ENCODE results near the gene CAMK2N1. TPM values are rescaled to one million over a fixed set of nuclear protein-coding genes. Genes with fewer than 3 reads are reported as not detected.
"Not testable (repeated sequence)": the region's sequence is repeated elsewhere in the genome, so short reads cannot be mapped to it uniquely, and the experiment has no call there.

CAMK2N1 gene
- total and polyA plus RNA-seq, 8 donors, result 3.4 to 40.7 (median 6.6) TPM

DNA sequence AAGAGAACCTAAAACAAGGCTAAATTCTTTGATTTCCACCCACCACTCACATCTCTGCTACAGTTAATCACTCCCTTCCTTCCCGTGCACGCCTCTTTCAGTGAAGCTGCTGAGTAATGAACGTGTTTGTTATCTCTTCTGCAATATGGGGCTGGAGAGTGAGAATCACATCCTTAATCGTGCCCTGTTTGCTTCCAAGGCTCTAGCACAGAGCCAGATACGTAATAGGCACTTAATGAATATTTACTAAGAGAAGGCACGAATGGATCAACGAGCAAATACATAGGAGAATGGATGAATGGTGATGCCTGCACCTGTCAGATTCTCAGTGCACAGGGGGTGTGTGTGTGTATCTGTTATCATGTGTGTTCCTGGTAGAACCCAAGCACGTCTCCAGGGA, 44.3 kb upstream of the CAMK2N1 start:
- Histone ChIP-seq H3K4me1 (no peaks in the 10 kb centered on the region), H3K36me3 (no peaks in the 10 kb centered on the region), H3K4me3 (no peak overlapping the region), H3K27ac (no peak overlapping the region), H3K9me3 (no peaks in the 10 kb centered on the region), H3K27me3 (peaks cover 0 to 11% (median 2%) of the 10 kb centered on the region in 4 donors)
- intact Hi-C loops (cut with DNase I), result no loop called here
- TF ChIP-seq, protein P1, sequence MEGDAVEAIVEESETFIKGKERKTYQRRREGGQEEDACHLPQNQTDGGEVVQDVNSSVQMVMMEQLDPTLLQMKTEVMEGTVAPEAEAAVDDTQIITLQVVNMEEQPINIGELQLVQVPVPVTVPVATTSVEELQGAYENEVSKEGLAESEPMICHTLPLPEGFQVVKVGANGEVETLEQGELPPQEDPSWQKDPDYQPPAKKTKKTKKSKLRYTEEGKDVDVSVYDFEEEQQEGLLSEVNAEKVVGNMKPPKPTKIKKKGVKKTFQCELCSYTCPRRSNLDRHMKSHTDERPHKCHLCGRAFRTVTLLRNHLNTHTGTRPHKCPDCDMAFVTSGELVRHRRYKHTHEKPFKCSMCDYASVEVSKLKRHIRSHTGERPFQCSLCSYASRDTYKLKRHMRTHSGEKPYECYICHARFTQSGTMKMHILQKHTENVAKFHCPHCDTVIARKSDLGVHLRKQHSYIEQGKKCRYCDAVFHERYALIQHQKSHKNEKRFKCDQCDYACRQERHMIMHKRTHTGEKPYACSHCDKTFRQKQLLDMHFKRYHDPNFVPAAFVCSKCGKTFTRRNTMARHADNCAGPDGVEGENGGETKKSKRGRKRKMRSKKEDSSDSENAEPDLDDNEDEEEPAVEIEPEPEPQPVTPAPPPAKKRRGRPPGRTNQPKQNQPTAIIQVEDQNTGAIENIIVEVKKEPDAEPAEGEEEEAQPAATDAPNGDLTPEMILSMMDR (IDR thresholded peaks at IDR 0.05), result no peak
- DNase-seq (no peak), ATAC-seq (no peak), FAIRE-seq (no peak)
- WGBS, 2 donors, result 12 to 16% methylated on average over 8 of the region's 8 CpGs

DNA sequence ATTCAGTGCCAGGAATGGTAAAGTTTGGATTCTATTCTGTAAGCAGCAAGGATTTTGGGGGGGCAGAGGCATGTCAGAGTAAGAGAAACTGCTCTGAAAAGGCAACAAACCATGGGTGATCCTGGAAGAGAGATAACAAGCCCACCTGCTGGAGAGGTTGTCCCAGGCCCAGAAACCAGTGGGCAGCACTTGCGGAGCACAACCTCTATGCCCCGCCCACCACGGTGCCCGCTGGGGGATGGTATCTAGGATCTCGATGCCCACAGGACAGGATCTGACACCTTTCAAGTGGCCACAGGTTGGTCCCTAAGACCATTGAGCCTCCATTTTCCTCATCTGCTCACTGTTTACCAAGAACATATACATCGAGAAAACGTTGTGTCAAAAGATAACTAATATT, 42.2 kb upstream of the CAMK2N1 start:
- no peaks in the 10 kb centered on the region for H3K9me3 ChIP-seq
- no peaks in the 10 kb centered on the region for H3K4me1 ChIP-seq
- no peak overlapping the region for H3K4me3 ChIP-seq
- TF ChIP-seq, protein P1 (IDR thresholded peaks at IDR 0.05), result no peak
- H3K27me3 ChIP-seq, result peaks cover 0 to 11% (median under 1%) of the 10 kb centered on the region in 4 donors
- no peak for FAIRE-seq
- no peak for ATAC-seq
- H3K36me3 ChIP-seq, result no peaks in the 10 kb centered on the region
- no peak overlapping the region for H3K27ac ChIP-seq
- 30 to 34% methylated on average over 7 of the region's 7 CpGs for WGBS, 2 donors
- intact Hi-C loops (cut with DNase I), result loop anchor here in 2 of 3 donors (5.0 to 10.0 kb wide), 2 partner anchors 107 to 109 kb away; partner anchors contain the start of gene PINK1 (in 1 of the 2)
- DNase-seq, result no peak

DNA sequence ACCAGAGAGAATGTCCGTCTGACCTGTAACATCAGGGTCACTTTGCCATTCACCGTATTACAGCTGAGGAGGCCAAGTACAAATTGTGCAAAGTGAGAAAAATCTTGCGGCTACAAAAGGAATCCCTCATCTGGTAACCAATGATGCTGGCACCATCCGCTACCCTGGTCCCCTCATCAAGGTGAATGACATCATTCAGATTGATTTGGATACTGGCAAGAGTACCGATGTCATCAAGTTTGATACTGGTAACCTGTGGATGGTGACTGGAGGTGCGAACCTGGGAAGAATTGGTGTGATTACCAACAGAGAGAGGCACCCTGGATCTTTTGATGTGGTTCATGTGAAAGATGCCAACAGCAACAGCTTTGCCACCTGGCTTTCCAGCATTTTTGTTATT, 40.3 kb upstream of the CAMK2N1 start:
- H3K27me3 ChIP-seq, result peaks cover 0 to 14% (median 0%) of the 10 kb centered on the region in 4 donors
- DNase-seq, result no peak
- H3K4me3 ChIP-seq, result no peak overlapping the region
- H3K9me3 ChIP-seq, result no peaks in the 10 kb centered on the region
- TF ChIP-seq, protein P1 (IDR thresholded peaks at IDR 0.05), result no peak
- no peaks in the 10 kb centered on the region for H3K4me1 ChIP-seq
- ATAC-seq, result no peak
- FAIRE-seq, result no peak
- intact Hi-C loops (cut with DNase I), result loop anchor here in 2 of 3 donors (5.0 to 10.0 kb wide), 2 partner anchors 109 to 111 kb away; partner anchors contain the start of gene PINK1 (in 1 of the 2)
- no peak overlapping the region for H3K27ac ChIP-seq
- WGBS, 2 donors, result 59 to 61% methylated on average over 6 of the region's 6 CpGs
- no peaks in the 10 kb centered on the region for H3K36me3 ChIP-seq

DNA sequence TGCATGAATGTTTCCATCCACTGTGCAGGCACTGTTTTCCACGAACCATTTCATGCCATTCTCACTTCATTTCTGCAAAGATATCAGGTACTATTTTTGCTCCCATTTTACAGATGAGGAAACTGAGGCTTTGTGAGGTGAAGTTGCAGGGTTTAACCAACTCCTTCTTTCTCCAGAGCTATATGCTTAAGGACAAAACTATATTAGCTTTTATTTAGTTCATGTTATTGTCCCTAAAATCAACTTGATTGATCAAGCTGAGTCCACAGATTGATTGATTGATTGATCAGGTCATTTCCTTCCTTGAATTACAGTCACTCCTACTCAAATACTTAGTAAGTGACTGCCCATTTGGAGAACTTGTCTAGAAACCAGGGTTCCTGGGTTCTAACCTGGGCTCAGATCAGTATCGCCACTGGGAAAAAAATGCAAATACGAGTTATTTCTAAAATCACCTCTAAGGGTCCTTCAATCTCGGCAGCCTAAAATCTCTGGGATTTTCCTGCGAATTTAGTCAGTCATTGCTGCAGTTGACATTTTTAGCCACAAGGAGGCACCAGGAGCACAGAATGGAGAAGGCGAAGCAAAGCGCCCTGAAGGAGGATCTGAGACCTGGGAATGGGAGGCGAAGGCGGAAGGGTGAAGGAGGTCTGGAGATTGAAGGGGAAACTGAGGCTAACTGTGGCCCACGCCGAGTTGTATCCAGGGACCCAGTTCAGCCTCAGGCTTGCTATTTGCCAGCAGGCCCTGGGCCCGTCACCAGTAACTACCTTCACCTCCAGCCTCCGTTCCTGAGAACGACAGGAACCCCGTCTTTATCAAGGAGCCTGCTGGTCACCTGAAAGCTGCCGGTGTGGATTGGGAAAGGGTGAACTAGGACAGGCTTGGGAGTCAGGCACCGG, 36.2 kb upstream of the CAMK2N1 start:
- 8 to 15% methylated on average over 17 of the region's 17 CpGs for WGBS, 2 donors
- FAIRE-seq (no peak), DNase-seq (peak; percentile 56 to 84 (median 69)), ATAC-seq (peak; percentile 77 to 98 (median 96))
- H3K9me3 ChIP-seq, result no peaks in the 10 kb centered on the region
- peaks cover 0 to 5% (median 0%) of the 10 kb centered on the region in 4 donors for H3K27me3 ChIP-seq
- no peak overlapping the region for H3K27ac ChIP-seq
- TF ChIP-seq, protein P1 (IDR thresholded peaks at IDR 0.05), result peak; percentile 72 to 85 (median 79)
- H3K4me1 ChIP-seq, result no peaks in the 10 kb centered on the region
- H3K36me3 ChIP-seq, result no peaks in the 10 kb centered on the region
- intact Hi-C loops (cut with DNase I), result loop anchor here in 1 of 3 donors (10.0 kb wide), 1 partner anchor 113 kb away; the partner anchor contains the start of gene PINK1
- H3K4me3 ChIP-seq, result peak overlapping the region in 2 of 4 donors; percentile 18 to 20

DNA sequence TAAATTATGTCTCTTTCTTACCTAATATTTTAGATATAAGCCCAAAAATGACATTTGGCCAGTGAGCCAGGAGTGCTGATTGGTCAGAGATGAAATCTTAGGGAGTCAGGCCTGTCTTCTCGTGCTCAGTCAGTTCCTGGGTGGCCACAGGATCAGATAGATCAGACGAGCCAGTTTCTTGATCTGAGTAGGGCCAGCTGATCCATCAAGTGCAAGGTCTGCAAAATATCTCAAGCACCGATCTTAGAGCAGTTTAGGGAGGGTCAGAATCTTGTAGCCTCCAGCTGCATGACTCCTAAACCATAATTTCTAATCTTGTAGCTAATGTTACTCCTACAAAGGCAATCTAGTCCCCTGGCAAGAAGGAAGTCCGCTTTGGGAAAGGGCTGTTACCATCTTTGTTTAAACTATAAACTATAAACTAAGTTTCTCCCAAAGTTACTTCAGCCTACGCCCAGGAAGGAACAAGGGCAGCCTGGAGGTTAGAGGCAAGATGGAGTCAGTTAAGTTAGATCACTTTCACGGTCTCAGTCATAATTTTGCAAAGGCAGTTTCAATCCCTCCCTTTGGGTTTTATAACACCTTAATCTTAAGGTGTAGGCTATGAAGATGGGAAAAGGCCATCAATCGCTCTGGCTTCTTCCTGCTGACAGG, 33.7 kb upstream of the CAMK2N1 start:
- H3K9me3 ChIP-seq, H3K27ac ChIP-seq, H3K4me1 ChIP-seq, H3K4me3 ChIP-seq, DNase-seq, ATAC-seq, H3K27me3 ChIP-seq, FAIRE-seq, H3K36me3 ChIP-seq: not testable (repeated sequence)
- intact Hi-C loops (cut with DNase I), result loop anchor here in 1 of 3 donors (10.0 kb wide), 1 partner anchor 115 kb away; the partner anchor contains the start of gene PINK1
- 44% methylated on average over 7 of the region's 7 CpGs for WGBS, 2 donors

Measured in pancreas (tissue), 10 donors.